Gastroesophageal sphincter (tissue), 4 donors: ENCODE results near the gene NCBP2. TPM values are rescaled to one million over a fixed set of nuclear protein-coding genes. Genes with fewer than 3 reads are reported as not detected.

Experiments
- ATAC-seq: fragments of 150-250 bp; one replicate; pipeline ENCODE4 v1.9.1; 2016; ENCODE audit warnings: mild to moderate bottlenecking, moderate library complexity
- H3K27ac ChIP-seq, 4 donors: fragments of 200-600 bp; sonication (generic) in 3 of 4; 1 replicate in 3 of 4; 2 replicates in 1 of 4; pipeline ENCODE4 v1.5.1; 2016 to 2019
- H3K27me3 ChIP-seq: fragments of 200-600 bp; sonication (generic); one replicate; pipeline ENCODE4 v1.5.1; 2019
- H3K36me3 ChIP-seq, 2 donors: fragments of 200-600 bp; sonication (generic); one replicate each; pipeline ENCODE4 v1.5.1; 2019; ENCODE audit warnings: control low read depth in 1 of 2
- H3K4me1 ChIP-seq, 3 donors: fragments of 200-600 bp; sonication (generic); 1 replicate in 2 of 3; 2 replicates in 1 of 3; pipeline ENCODE4 v1.5.1; 2016 to 2019; ENCODE audit warnings: control low read depth in 2 of 3
- H3K4me3 ChIP-seq, 2 donors: fragments of 200-600 bp; sonication (generic); one replicate each; pipeline ENCODE4 v1.5.1; 2019; ENCODE audit warnings: mild to moderate bottlenecking in 1 of 2, moderate library complexity in 1 of 2
- H3K9me3 ChIP-seq, 3 donors: fragments of 200-600 bp; sonication (generic); one replicate each; pipeline ENCODE4 v1.5.1; 2017 to 2019; ENCODE audit warnings: control low read depth in 2 of 3
- CTCF ChIP-seq, 4 experiments: fragments of 200-600 bp in 2 of 4; fragments of 450-650 bp in 2 of 4; sonication (generic) in 1 of 4; IDR thresholded peaks; one replicate each; pipeline ENCODE4 v1.5.1; 2017 to 2019; ENCODE audit warnings: antibody characterized with exemption in 4 of 4, mild to moderate bottlenecking in 2 of 4, moderate library complexity in 2 of 4
- EP300 ChIP-seq: sonication (generic); formaldehyde crosslinking; IDR thresholded peaks from one replicate; pipeline ENCODE4 v1.6.1; 2017; ENCODE audit warnings: antibody characterized with exemption, mild to moderate bottlenecking
- POLR2A ChIP-seq, 2 donors: fragments of 450-650 bp; IDR thresholded peaks; one replicate each; pipeline ENCODE4 v1.6.1; 2017; ENCODE audit warnings: antibody characterized with exemption in 2 of 2, mild to moderate bottlenecking in 2 of 2, moderate library complexity in 1 of 2
- POLR2AphosphoS5 ChIP-seq: sonication (generic); formaldehyde crosslinking; IDR thresholded peaks from one replicate; pipeline ENCODE4 v1.6.1; 2017; ENCODE audit warnings: antibody characterized with exemption
- WGBS, 2 donors: methylation state at CpG; one replicate each; pipeline ENCODE4 v1.1.5; 2018; ENCODE audit warnings: low coverage in 1 of 2; 5-methylcytosine and 5-hydroxymethylcytosine counted together
- total RNA-seq, 4 donors: library from RNA; depleted of rRNA; stranded (reverse); fragments of >200 nt; gene quantifications; one replicate each; pipeline ENCODE4 v1.1.0, GENCODE V29; 2016

The NCBP2 gene
- total RNA-seq, 4 donors from 2014 or later = 46.8 to 53.2 (median 49.7) TPM

GRCh38 chr3:196916221-196916620 lies 26.1 kb downstream of the NCBP2 start:
- no peak for TF ChIP-seq POLR2AphosphoS5
- TF ChIP-seq POLR2A (IDR thresholded peaks at IDR 0.05) = no peak
- no peak for TF ChIP-seq EP300
- no peak for TF ChIP-seq CTCF (IDR thresholded peaks at IDR 0.05)

GRCh38 chr3:196915375-196915774 lies 27.0 kb downstream of the NCBP2 start:
- WGBS, 2 donors = 100% methylated on average over 1 of the region's 3 CpGs; no CpG with 5 or more reads in 1 of the 2 donors
- H3K4me3 ChIP-seq = no peak overlapping the region
- no peak overlapping the region for H3K27ac ChIP-seq
- ATAC-seq = no peak
- H3K9me3 ChIP-seq = no peaks in the 10 kb centered on the region
- peaks cover 0 to 31% of the 10 kb centered on the region in 2 donors for H3K36me3 ChIP-seq
- TF ChIP-seq POLR2AphosphoS5 (no peak), POLR2A (IDR thresholded peaks at IDR 0.05) (no peak), EP300 (no peak), CTCF (IDR thresholded peaks at IDR 0.05) (no peak)
- no peaks in the 10 kb centered on the region for H3K4me1 ChIP-seq
- H3K27me3 ChIP-seq = no peaks in the 10 kb centered on the region

More at GRCh38 chr3:196916221-196916620, 26.1 kb downstream of the NCBP2 start:
- peaks cover 0 to 31% of the 10 kb centered on the region in 2 donors for H3K36me3 ChIP-seq
- H3K27me3 ChIP-seq = no peaks in the 10 kb centered on the region
- H3K4me1 ChIP-seq = no peaks in the 10 kb centered on the region
- no peaks in the 10 kb centered on the region for H3K9me3 ChIP-seq
- no peak overlapping the region for H3K4me3 ChIP-seq
- ATAC-seq = no peak
- 100% methylated on average over 1 of the region's 1 CpG for WGBS, 2 donors
- H3K27ac ChIP-seq = no peak overlapping the region

GRCh38 chr3:196914866-196915265 lies 27.5 kb downstream of the NCBP2 start:
- no peak for ATAC-seq
- Histone ChIP-seq H3K36me3 (peaks cover 0 to 31% of the 10 kb centered on the region in 2 donors), H3K4me1 (no peaks in the 10 kb centered on the region), H3K27ac (no peak overlapping the region), H3K9me3 (no peaks in the 10 kb centered on the region), H3K27me3 (no peaks in the 10 kb centered on the region), H3K4me3 (no peak overlapping the region)
- TF ChIP-seq POLR2AphosphoS5 = no peak
- TF ChIP-seq EP300 = no peak
- TF ChIP-seq CTCF (IDR thresholded peaks at IDR 0.05) = no peak
- TF ChIP-seq POLR2A (IDR thresholded peaks at IDR 0.05) = no peak
- 100% methylated on average over 2 to 3 of the region's 4 CpGs for whole genome bisulfite sequencing, 2 donors

GRCh38 chr3:196903740-196904139 lies 38.6 kb downstream of the NCBP2 start:
- no peak overlapping the region for H3K27ac ChIP-seq
- ATAC-seq = no peak
- WGBS, 2 donors = 94% methylated on average over 2 of the region's 2 CpGs; no CpG with 5 or more reads in 1 of the 2 donors
- no peak overlapping the region for H3K4me3 ChIP-seq
- H3K4me1 ChIP-seq = no peaks in the 10 kb centered on the region
- no peaks in the 10 kb centered on the region for H3K9me3 ChIP-seq
- H3K36me3 ChIP-seq = peaks cover 0 to 84% of the 10 kb centered on the region in 2 donors
- no peaks in the 10 kb centered on the region for H3K27me3 ChIP-seq
- no peak for TF ChIP-seq CTCF (IDR thresholded peaks at IDR 0.05)
- no peak for TF ChIP-seq EP300
- no peak for TF ChIP-seq POLR2A (IDR thresholded peaks at IDR 0.05)
- no peak for TF ChIP-seq POLR2AphosphoS5

GRCh38 chr3:196902296-196902695 lies 40.0 kb downstream of the NCBP2 start:
- 71 to 80% methylated on average over 1 of the region's 1 CpG for WGBS, 2 donors
- no peak for TF ChIP-seq POLR2AphosphoS5
- H3K36me3 ChIP-seq = peaks cover 0 to 75% of the 10 kb centered on the region in 2 donors

More at GRCh38 chr3:196902296-196902695, 40.0 kb downstream of the NCBP2 start:
- Histone ChIP-seq H3K9me3 (no peaks in the 10 kb centered on the region), H3K27me3 (no peaks in the 10 kb centered on the region), H3K4me3 (no peak overlapping the region), H3K27ac (no peak overlapping the region), H3K4me1 (no peaks in the 10 kb centered on the region)
- ATAC-seq = no peak
